ENCODE results near the gene POU5F1. TPM values are rescaled to one million over a fixed set of nuclear protein-coding genes. Genes with fewer than 3 reads are reported as not detected.

Gene POU5F1
- total and polyA plus RNA-seq, 2 of the 4 experiments (the other 2 are of a cell fraction): not detected

- Histone ChIP-seq H2BK15ac (ENCODE audit: low read depth, low read length) (no peak overlapping the region), H3K36me3 (ENCODE audit: control insufficient read depth, insufficient read depth, low read length) (no peaks in the 10 kb centered on the region; the same call in 1 of the 2 replicates), H3K4me3 (ENCODE audit: insufficient read depth, low read depth, low read length) (no peak overlapping the region), H3K4me1 (ENCODE audit: control insufficient read depth, insufficient read depth, low read length) (no peaks in the 10 kb centered on the region), H3K56ac (ENCODE audit: extremely low read depth, insufficient read depth, low read length) (no peak overlapping the region), H2BK120ac (ENCODE audit: low read depth, low read length) (no peak overlapping the region), H3K18ac (ENCODE audit: low read depth, low read length) (no peak overlapping the region), H3K9ac (ENCODE audit: low read depth, low read length) (no peak overlapping the region), H2BK20ac (ENCODE audit: low read depth, low read length) (no peak overlapping the region), H2AFZ (replicated peaks; ENCODE audit: low read length, poor library complexity) (no peak overlapping the region), H3K27ac (ENCODE audit: insufficient read depth, low read length) (no peak overlapping the region), H4K5ac (ENCODE audit: low read depth, low read length) (no peak overlapping the region), H3K4ac (ENCODE audit: low read depth, low read length) (no peak overlapping the region), H3K4me2 (ENCODE audit: low read depth, low read length) (no peak overlapping the region), H2AK9ac (replicated peaks; ENCODE audit: low read depth, low read length, poor library complexity) (no peak overlapping the region), H3K23ac (ENCODE audit: low read depth, low read length) (no peak overlapping the region), H3K9me3 (ENCODE audit: control insufficient read depth, insufficient read depth, low read length) (no peaks in the 10 kb centered on the region), H3K79me1 (ENCODE audit: low read depth in 1 of 2, low read length in 2 of 2) (peaks cover 0 to 20% of the 10 kb centered on the region in 2 experiments; a peak in 2 of 4 replicates), H4K20me1 (ENCODE audit: insufficient read depth, low read length) (peaks cover 4% of the 10 kb centered on the region), H2BK5ac (ENCODE audit: low read depth, low read length, poor library complexity, severe bottlenecking) (no peak overlapping the region), H3K27me3 (ENCODE audit: control insufficient read depth, insufficient read depth, low read length) (no peaks in the 10 kb centered on the region), H4K91ac (ENCODE audit: insufficient read depth, low read depth, low read length) (no peak overlapping the region), H3K9me1 (ENCODE audit: insufficient read depth, low read length) (peaks cover 4% of the 10 kb centered on the region), H3K14ac (replicated peaks; ENCODE audit: low read depth, low read length) (no peak overlapping the region), H2AK5ac (ENCODE audit: low read depth, low read length) (no peak overlapping the region), H4K8ac (ENCODE audit: low read depth in 2 of 2, low read length in 2 of 2) (no peak overlapping the region)
- intact Hi-C loops (cut with micrococcal nuclease) (no loop called here), dilution Hi-C loops (cut with HindIII; ENCODE audit: low sequenced_read_pairs, unreplicated experiment) (no loop called here), in situ Hi-C loops (cut with MboI; ENCODE audit: low sequenced_read_pairs) (no loop called here)
- CTCF ChIA-PET: interaction anchor here (1.1 kb wide), 1 partner anchor 20 kb away, joined by 3 read pairs; no protein-coding TSS in a partner anchor
- TF ChIP-seq MAFK (IDR thresholded peaks at IDR 0.05; ENCODE audit: low read depth, low read length): no peak
- no peak for TF ChIP-seq POLR2A (IDR thresholded peaks at IDR 0.05; ENCODE audit: low read depth, low read length)
- TF ChIP-seq RCOR1 (IDR thresholded peaks at IDR 0.05; ENCODE audit: insufficient replicate concordance, low read length): no peak
- no peak for TF ChIP-seq SMC3 (IDR thresholded peaks at IDR 0.05; ENCODE audit: low read depth, low read length)
- TF ChIP-seq CEBPB (IDR thresholded peaks at IDR 0.05; ENCODE audit: low read depth, low read length): no peak
- TF ChIP-seq CHD1 (IDR thresholded peaks at IDR 0.05; ENCODE audit: low read depth, low read length): no peak
- no peak for TF ChIP-seq FOS (IDR thresholded peaks at IDR 0.05; ENCODE audit: low read depth, low read length)
- TF ChIP-seq, protein P1, sequence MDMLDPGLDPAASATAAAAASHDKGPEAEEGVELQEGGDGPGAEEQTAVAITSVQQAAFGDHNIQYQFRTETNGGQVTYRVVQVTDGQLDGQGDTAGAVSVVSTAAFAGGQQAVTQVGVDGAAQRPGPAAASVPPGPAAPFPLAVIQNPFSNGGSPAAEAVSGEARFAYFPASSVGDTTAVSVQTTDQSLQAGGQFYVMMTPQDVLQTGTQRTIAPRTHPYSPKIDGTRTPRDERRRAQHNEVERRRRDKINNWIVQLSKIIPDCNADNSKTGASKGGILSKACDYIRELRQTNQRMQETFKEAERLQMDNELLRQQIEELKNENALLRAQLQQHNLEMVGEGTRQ (IDR thresholded peaks at IDR 0.05; ENCODE audit: low read depth, low read length): no peak
- TF ChIP-seq RFX5 (IDR thresholded peaks at IDR 0.05; ENCODE audit: low read depth, low read length): no peak
- TF ChIP-seq MXI1 (IDR thresholded peaks at IDR 0.05; ENCODE audit: borderline replicate concordance, low read depth, low read length): no peak
- TF ChIP-seq, protein P2, sequence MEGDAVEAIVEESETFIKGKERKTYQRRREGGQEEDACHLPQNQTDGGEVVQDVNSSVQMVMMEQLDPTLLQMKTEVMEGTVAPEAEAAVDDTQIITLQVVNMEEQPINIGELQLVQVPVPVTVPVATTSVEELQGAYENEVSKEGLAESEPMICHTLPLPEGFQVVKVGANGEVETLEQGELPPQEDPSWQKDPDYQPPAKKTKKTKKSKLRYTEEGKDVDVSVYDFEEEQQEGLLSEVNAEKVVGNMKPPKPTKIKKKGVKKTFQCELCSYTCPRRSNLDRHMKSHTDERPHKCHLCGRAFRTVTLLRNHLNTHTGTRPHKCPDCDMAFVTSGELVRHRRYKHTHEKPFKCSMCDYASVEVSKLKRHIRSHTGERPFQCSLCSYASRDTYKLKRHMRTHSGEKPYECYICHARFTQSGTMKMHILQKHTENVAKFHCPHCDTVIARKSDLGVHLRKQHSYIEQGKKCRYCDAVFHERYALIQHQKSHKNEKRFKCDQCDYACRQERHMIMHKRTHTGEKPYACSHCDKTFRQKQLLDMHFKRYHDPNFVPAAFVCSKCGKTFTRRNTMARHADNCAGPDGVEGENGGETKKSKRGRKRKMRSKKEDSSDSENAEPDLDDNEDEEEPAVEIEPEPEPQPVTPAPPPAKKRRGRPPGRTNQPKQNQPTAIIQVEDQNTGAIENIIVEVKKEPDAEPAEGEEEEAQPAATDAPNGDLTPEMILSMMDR (conservative IDR thresholded peaks at IDR 0.05; ENCODE audit: low read depth, low read length): no peak
- no peak for TF ChIP-seq MAZ (IDR thresholded peaks at IDR 0.05; ENCODE audit: borderline replicate concordance, low read depth, low read length)
- TF ChIP-seq NFE2L2 (IDR thresholded peaks at IDR 0.05; ENCODE audit: low read depth, low read length): no peak
- TF ChIP-seq ELK1 (IDR thresholded peaks at IDR 0.05; ENCODE audit: borderline replicate concordance, low read depth, low read length): no peak
- TF ChIP-seq BHLHE40 (IDR thresholded peaks at IDR 0.05; ENCODE audit: low read depth, low read length): no peak
- WGBS, 2 experiments (ENCODE audit: extremely low coverage in 2 of 2, insufficient read length in 1 of 2): 83% methylated on average over 1 of the region's 5 CpGs; no CpG with 5 or more reads in 1 of the 2 experiments
- DNase-seq (no peak), ATAC-seq (ENCODE audit: low read depth) (no peak)
- POLR2A ChIA-PET (ENCODE audit: unreplicated experiment): no interaction called here
- no TSS peak for BruUV-seq (replicated peaks)
These were observed 4.5 kb downstream of the POU5F1 start for GRCh38 chr6:31165986-31166385.
